GM18505 (cell line): ENCODE data around the gene PRSS8.
A peak's percentile ranks its signal among the peaks of the same experiment; 100 is the strongest.
"Not testable (repeated sequence)": the region's sequence is repeated elsewhere in the genome, so short reads cannot be mapped to it uniquely, and the experiment has no call there.

ENCODE experiments used
- ATAC-seq: cut with Tn5 transposase; IDR thresholded peaks from one replicate; pipeline ENCODE4 v1.9.1; 2021; ENCODE audit not compliant: unreplicated experiment
- POLR2A ChIP-seq: IDR thresholded peaks from 4 replicates; pipeline ENCODE4 v1.6.1; 2011; ENCODE audit warnings: borderline replicate concordance; ENCODE audit not compliant: insufficient read depth, insufficient read length; ENCODE audit errors: extremely low read depth

Gene PRSS8

GRCh38 chr16:31149894-31150890 is 14.7 kb upstream of the PRSS8 start, which contains the start of gene PRSS36:
TSS of gene PRSS36 (minus strand) at chr16:31150066. CDS start at chr16:31150035, 31 bp downstream.
- ATAC-seq, result no peak
- TF ChIP-seq POLR2A, result no peak

- no peak for TF ChIP-seq POLR2A
- ATAC-seq, result no peak
Observed at GRCh38 chr16:31149332-31149731, 13.8 kb upstream of the PRSS8 start.

- no peak for ATAC-seq
- TF ChIP-seq POLR2A, result no peak
Observed at GRCh38 chr16:31148896-31149295, 13.4 kb upstream of the PRSS8 start.

- no peak for TF ChIP-seq POLR2A
- no peak for ATAC-seq
Observed at GRCh38 chr16:31148281-31148728, 12.8 kb upstream of the PRSS8 start.

DNA sequence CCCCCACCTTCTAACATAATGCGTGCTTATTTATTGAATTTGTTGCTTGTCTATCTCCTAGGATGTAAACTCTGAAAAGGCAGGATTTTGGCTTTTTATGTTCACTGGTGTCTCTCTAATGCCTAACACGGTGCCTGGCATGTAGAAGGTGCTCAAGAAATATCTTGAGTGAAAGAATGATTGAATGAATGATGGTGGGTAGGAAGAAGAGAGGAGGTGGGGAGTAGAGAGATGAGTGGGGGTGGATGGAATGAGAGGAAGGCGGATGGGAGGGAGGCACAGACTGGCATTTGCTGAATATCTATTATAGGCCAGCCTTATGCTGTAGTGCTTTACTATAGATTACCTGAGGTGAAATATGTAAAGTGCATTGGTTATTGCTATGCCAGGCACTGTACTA is 12.0 kb upstream of the PRSS8 start:
- no peak for TF ChIP-seq POLR2A
- ATAC-seq, result no peak

- no peak for ATAC-seq
- no peak for TF ChIP-seq POLR2A
Observed at GRCh38 chr16:31145398-31145990, 10.0 kb upstream of the PRSS8 start.

DNA sequence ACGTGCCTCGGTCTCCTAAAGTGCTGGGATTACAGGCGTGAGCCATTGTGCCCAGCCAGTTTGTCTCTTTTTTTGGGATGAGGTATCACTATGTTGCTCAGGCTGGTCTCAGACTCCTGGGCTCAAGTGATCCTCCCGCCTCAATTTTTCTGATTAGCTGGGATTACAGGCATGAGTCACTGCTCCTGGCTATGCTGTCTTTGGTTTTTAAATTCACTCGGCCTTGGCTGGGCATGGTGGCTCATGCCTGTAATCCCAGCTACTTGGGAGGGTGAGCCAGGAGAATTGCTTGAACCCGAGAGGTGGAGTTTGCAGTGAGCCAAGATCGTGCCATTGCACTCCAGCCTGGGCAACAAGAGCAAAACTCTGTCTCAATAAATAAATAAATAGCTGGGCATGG is 8.9 kb upstream of the PRSS8 start:
- not testable (repeated sequence) for ATAC-seq

- TF ChIP-seq POLR2A, result no peak
- ATAC-seq, result no peak
Observed at GRCh38 chr16:31143694-31144148, 8.2 kb upstream of the PRSS8 start.

DNA sequence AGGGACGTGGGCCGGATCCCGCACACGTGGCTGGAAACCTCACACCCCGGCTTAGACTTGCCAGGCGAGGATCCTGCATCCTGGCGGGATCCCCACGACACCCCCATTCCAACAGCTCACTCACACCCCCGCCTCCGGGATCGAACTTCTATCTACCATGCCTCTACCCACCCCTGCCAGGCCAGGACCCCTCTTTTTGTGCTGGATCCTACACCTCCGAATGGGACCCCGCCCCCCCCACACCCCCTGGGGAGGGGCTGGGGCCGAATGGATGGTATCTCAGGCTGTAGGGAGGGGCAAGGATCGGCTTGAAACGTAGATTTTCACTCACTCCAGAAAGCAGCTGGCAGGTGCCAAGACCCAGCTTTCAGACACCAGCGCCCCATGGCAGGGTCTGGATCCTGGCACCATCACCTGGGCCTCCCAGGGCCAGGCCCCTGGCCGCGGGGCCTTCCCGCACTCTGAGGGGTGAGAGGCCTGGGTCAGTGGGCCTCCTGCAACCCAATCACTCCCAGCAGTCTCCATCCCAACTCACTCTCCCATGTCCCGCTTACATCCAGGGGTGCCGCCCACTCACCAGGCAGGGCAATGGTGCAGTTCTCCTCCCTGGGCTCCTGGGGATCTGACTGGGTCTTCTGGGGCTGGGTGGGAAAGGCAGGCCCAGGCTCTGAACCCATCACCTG is 7.6 kb upstream of the PRSS8 start:
- TF ChIP-seq POLR2A, result no peak
- ATAC-seq, result no peak

GRCh38 chr16:31142109-31143010 is 6.8 kb upstream of the PRSS8 start:
- ATAC-seq, result peak; percentile 86
- TF ChIP-seq POLR2A, result peak; percentile 29

GRCh38 chr16:31141489-31142108 is 6.1 kb upstream of the PRSS8 start:
- no peak for ATAC-seq
- no peak for TF ChIP-seq POLR2A

DNA sequence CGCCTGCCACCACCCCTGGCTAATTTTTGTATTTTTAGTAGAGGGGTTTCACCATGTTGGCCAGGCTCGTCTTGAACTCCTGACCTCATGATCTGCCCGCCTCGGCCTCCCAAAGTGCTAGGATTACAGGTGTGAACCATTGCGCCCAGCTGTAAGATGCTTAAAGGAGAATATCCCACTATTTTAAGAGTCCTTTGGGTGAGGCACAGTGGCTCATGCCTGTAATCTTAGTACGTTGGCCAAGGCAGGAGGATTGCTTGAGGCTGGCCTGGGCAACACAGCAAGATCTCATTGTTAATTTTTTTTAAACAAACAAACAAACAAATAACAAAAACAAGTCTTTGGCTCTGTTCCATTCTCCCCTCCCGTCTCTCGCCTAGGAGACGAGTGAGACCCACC is 5.5 kb upstream of the PRSS8 start:
- ATAC-seq, result not testable (repeated sequence)
